Right lobe of liver (tissue), 4 donors: ENCODE results near the gene TRAF3.
"Not testable (repeated sequence)": the region's sequence is repeated elsewhere in the genome, so short reads cannot be mapped to it uniquely, and the experiment has no call there.

ENCODE experiments used
- CTCF ChIP-seq, 4 donors: fragments of 200-600 bp in 3 of 4; fragments of 450-650 bp in 1 of 4; IDR thresholded peaks; one replicate each; pipeline versions ENCODE4 v1.5.1 to v1.8.0; 2016 to 2022; ENCODE audit warnings: antibody characterized with exemption in 4 of 4, mild to moderate bottlenecking in 2 of 4
- POLR2A ChIP-seq: fragments of 450-650 bp; IDR thresholded peaks from one replicate; pipeline ENCODE4 v1.6.1; 2017; ENCODE audit warnings: antibody characterized with exemption, mild to moderate bottlenecking
- donor health status: DM: no; HTN: no; CAD: no.
- donor health status: DM: no; HTN: no; CAD: no.
- donor health status: DM: no; HTN: yes; CAD: no.

DNA sequence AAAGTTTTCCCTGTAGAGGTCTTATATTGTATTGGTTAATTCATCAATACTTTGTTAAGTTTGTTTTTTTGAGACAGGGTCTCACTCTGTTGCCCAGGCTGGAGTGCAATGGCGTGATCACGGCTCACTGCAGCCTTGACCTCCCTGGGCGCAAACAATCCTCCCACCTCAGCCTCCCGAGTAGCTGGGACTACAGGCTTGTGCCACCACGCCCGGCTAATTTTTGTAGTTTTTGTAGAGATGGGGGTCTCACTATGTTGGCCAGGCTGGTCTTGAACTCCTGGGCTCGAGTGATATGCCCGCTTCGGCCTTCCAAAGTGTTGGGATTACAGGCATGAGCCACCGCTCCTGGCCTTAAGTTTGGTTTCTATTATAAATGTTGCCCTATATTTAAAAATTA, 149.6 kb downstream of the TRAF3 start:
- not testable (repeated sequence) for TF ChIP-seq POLR2A; CTCF (IDR thresholded peaks at IDR 0.05)
